ENCODE measurements around the gene CHMP2A. TPM values are rescaled to one million over a fixed set of nuclear protein-coding genes. Genes with fewer than 3 reads are reported as not detected.

The CHMP2A gene
- total and polyA plus RNA-seq, 2 experiments from 2014 or later: 92.2 to 145 TPM

DNA sequence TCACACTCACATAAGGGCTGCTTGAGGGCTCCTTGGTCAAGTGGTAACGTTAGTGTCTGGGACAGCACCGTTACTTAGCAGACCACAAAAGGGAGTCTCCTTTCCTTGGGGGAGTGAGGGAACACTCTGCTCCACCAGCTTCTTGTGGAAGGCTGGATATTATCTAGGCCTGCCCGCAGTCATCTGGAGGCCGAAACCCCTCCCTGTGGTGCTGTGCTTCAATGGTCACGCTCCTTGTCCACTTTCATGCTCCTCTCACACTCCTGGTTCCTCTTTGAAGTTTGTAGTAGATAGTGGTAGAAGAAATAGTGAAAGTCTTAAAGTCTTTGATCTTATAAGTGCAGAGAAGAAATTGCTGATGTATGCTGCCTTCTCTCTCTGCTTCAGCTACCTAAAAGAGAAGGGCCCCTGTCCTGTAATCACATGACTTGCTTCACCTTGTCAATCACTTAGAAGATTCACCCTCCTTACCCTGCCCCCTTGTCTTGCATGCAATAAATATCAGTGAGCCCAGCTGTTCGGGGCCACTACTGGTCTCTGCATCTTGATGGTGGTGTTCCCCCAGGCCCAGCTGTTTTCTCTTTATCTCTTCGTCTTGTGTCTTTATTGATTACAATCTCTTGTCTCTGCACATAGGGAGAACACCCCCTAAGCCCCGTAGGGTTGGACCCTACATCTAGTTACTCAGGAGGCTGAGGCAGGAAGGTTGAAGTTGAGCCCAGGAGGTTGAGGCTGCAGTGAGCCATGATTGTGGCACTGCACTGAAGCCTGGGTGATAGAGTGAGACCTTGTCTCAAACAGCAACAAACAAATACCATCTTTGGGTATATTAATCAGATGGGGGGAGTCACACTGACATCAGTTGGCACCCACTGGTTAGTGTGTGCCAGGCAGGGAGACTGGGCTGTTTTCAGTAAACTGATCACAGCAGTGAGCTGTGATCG lies 29.9 kb upstream of the CHMP2A start:
- peaks cover 12% of the 10 kb centered on the region for H3K4me1 Mint-ChIP-seq
- H3K79me2 ChIP-seq (replicated peaks; ENCODE audit: insufficient read depth): peaks cover 3% of the 10 kb centered on the region; the same call in 1 of the 2 replicates
- no peak overlapping the region for H3K27ac Mint-ChIP-seq
- H3K4me3 Mint-ChIP-seq: no peak overlapping the region
- H3K36me3 ChIP-seq (ENCODE audit: insufficient read depth): no peaks in the 10 kb centered on the region; the same call in 1 of the 2 replicates
- H3K27ac ChIP-seq (ENCODE audit: low read depth): no peak overlapping the region
- no peak for TF ChIP-seq JUNB (IDR thresholded peaks at IDR 0.05; ENCODE audit: unreplicated experiment)
- TF ChIP-seq, protein P1, sequence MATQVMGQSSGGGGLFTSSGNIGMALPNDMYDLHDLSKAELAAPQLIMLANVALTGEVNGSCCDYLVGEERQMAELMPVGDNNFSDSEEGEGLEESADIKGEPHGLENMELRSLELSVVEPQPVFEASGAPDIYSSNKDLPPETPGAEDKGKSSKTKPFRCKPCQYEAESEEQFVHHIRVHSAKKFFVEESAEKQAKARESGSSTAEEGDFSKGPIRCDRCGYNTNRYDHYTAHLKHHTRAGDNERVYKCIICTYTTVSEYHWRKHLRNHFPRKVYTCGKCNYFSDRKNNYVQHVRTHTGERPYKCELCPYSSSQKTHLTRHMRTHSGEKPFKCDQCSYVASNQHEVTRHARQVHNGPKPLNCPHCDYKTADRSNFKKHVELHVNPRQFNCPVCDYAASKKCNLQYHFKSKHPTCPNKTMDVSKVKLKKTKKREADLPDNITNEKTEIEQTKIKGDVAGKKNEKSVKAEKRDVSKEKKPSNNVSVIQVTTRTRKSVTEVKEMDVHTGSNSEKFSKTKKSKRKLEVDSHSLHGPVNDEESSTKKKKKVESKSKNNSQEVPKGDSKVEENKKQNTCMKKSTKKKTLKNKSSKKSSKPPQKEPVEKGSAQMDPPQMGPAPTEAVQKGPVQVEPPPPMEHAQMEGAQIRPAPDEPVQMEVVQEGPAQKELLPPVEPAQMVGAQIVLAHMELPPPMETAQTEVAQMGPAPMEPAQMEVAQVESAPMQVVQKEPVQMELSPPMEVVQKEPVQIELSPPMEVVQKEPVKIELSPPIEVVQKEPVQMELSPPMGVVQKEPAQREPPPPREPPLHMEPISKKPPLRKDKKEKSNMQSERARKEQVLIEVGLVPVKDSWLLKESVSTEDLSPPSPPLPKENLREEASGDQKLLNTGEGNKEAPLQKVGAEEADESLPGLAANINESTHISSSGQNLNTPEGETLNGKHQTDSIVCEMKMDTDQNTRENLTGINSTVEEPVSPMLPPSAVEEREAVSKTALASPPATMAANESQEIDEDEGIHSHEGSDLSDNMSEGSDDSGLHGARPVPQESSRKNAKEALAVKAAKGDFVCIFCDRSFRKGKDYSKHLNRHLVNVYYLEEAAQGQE (IDR thresholded peaks at IDR 0.05; ENCODE audit: unreplicated experiment): no peak
- no peak for TF ChIP-seq EZH2 (IDR thresholded peaks at IDR 0.05; ENCODE audit: low read depth, unreplicated experiment)
- TF ChIP-seq, protein P2, sequence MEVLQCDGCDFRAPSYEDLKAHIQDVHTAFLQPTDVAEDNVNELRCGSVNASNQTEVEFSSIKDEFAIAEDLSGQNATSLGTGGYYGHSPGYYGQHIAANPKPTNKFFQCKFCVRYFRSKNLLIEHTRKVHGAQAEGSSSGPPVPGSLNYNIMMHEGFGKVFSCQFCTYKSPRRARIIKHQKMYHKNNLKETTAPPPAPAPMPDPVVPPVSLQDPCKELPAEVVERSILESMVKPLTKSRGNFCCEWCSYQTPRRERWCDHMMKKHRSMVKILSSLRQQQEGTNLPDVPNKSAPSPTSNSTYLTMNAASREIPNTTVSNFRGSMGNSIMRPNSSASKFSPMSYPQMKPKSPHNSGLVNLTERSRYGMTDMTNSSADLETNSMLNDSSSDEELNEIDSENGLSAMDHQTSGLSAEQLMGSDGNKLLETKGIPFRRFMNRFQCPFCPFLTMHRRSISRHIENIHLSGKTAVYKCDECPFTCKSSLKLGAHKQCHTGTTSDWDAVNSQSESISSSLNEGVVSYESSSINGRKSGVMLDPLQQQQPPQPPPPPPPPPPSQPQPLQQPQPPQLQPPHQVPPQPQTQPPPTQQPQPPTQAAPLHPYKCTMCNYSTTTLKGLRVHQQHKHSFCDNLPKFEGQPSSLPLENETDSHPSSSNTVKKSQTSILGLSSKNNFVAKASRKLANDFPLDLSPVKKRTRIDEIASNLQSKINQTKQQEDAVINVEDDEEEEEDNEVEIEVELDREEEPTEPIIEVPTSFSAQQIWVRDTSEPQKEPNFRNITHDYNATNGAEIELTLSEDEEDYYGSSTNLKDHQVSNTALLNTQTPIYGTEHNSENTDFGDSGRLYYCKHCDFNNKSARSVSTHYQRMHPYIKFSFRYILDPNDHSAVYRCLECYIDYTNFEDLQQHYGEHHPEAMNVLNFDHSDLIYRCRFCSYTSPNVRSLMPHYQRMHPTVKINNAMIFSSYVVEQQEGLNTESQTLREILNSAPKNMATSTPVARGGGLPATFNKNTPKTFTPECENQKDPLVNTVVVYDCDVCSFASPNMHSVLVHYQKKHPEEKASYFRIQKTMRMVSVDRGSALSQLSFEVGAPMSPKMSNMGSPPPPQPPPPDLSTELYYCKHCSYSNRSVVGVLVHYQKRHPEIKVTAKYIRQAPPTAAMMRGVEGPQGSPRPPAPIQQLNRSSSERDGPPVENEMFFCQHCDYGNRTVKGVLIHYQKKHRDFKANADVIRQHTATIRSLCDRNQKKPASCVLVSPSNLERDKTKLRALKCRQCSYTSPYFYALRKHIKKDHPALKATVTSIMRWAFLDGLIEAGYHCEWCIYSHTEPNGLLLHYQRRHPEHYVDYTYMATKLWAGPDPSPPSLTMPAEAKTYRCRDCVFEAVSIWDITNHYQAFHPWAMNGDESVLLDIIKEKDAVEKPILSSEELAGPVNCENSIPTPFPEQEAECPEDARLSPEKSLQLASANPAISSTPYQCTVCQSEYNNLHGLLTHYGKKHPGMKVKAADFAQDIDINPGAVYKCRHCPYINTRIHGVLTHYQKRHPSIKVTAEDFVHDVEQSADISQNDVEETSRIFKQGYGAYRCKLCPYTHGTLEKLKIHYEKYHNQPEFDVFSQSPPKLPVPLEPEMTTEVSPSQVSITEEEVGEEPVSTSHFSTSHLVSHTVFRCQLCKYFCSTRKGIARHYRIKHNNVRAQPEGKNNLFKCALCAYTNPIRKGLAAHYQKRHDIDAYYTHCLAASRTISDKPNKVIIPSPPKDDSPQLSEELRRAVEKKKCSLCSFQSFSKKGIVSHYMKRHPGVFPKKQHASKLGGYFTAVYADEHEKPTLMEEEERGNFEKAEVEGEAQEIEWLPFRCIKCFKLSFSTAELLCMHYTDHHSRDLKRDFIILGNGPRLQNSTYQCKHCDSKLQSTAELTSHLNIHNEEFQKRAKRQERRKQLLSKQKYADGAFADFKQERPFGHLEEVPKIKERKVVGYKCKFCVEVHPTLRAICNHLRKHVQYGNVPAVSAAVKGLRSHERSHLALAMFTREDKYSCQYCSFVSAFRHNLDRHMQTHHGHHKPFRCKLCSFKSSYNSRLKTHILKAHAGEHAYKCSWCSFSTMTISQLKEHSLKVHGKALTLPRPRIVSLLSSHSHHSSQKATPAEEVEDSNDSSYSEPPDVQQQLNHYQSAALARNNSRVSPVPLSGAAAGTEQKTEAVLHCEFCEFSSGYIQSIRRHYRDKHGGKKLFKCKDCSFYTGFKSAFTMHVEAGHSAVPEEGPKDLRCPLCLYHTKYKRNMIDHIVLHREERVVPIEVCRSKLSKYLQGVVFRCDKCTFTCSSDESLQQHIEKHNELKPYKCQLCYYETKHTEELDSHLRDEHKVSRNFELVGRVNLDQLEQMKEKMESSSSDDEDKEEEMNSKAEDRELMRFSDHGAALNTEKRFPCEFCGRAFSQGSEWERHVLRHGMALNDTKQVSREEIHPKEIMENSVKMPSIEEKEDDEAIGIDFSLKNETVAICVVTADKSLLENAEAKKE (CRISPR knock-in tag; IDR thresholded peaks at IDR 0.05): no peak
- no peak for TF ChIP-seq NANOG (IDR thresholded peaks at IDR 0.05; ENCODE audit: borderline replicate concordance)
- TF ChIP-seq POLR2AphosphoS5 (IDR thresholded peaks at IDR 0.05; ENCODE audit: low read depth): no peak
- TF ChIP-seq CREB1 (CRISPR knock-in tag; IDR thresholded peaks at IDR 0.05; ENCODE audit: low read depth): no peak
- TF ChIP-seq, protein P3, sequence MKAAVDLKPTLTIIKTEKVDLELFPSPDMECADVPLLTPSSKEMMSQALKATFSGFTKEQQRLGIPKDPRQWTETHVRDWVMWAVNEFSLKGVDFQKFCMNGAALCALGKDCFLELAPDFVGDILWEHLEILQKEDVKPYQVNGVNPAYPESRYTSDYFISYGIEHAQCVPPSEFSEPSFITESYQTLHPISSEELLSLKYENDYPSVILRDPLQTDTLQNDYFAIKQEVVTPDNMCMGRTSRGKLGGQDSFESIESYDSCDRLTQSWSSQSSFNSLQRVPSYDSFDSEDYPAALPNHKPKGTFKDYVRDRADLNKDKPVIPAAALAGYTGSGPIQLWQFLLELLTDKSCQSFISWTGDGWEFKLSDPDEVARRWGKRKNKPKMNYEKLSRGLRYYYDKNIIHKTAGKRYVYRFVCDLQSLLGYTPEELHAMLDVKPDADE (IDR thresholded peaks at IDR 0.05): no peak
- no peak for TF ChIP-seq CTCF (conservative IDR thresholded peaks at IDR 0.05; ENCODE audit: low read depth in 2 of 2)
- TF ChIP-seq EZH2phosphoT487 (IDR thresholded peaks at IDR 0.05; ENCODE audit: unreplicated experiment): no peak
- TF ChIP-seq ZNF114 (CRISPR knock-in tag; IDR thresholded peaks at IDR 0.05): no peak
- H3K4me3 ChIP-seq: no peak overlapping the region
- peaks cover 3% of the 10 kb centered on the region; the same call in 1 of the 3 replicates for H3K9me3 Mint-ChIP-seq
- DNase-seq (ENCODE audit: low spot score) (no peak), ATAC-seq (no peak)
- peaks cover 6% of the 10 kb centered on the region; the same call in 1 of the 2 replicates for H3F3A ChIP-seq (replicated peaks; ENCODE audit: low read depth)
- H4K20me1 ChIP-seq (replicated peaks; ENCODE audit: insufficient read depth): 0 out of 2 replicates have a peak, but pooled peaks cover 11% of the 10 kb centered on the region
- no peaks in the 10 kb centered on the region for H3K27me3 ChIP-seq (ENCODE audit: insufficient read depth)
- H2AFZ ChIP-seq: no peak overlapping the region
- peaks cover 10% of the 10 kb centered on the region for H3K27me3 Mint-ChIP-seq (ENCODE audit: insufficient read depth, low read depth, poor library complexity)
- no peaks in the 10 kb centered on the region for H3K9me2 ChIP-seq (ENCODE audit: insufficient read depth)
- H3K36me3 Mint-ChIP-seq (ENCODE audit: low read depth): peaks cover 19% of the 10 kb centered on the region
- no peaks in the 10 kb centered on the region for H3K4me1 ChIP-seq (ENCODE audit: insufficient read depth)
- no peak overlapping the region for H3K4me2 ChIP-seq

Measured in GM23338 (cell line).